ENCODE data around the gene GAL3ST2.
A peak's percentile ranks its signal among the peaks of the same experiment; 100 is the strongest.
"Not testable (repeated sequence)": the region's sequence is repeated elsewhere in the genome, so short reads cannot be mapped to it uniquely, and the experiment has no call there.

Gene GAL3ST2

DNA sequence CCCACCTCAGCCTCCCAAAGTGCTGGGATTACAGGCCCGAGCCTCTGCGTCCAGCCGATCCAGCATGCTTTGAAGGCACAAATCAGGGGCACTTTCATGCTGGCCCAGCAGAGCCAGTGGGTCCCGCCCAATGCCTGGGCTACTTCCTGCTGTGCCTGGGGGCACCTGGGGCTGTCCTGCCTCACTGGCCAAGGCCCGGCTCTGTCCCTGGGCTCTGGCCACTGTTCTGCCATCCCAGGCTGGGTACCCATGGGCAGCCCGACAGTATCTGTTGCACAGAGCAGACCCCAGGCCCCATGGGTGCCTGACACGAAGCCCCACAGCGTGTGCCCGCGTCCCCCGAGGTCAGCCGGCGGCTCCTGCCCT is 6.8 kb upstream of the GAL3ST2 start:
- no peak for DNase-seq

DNA sequence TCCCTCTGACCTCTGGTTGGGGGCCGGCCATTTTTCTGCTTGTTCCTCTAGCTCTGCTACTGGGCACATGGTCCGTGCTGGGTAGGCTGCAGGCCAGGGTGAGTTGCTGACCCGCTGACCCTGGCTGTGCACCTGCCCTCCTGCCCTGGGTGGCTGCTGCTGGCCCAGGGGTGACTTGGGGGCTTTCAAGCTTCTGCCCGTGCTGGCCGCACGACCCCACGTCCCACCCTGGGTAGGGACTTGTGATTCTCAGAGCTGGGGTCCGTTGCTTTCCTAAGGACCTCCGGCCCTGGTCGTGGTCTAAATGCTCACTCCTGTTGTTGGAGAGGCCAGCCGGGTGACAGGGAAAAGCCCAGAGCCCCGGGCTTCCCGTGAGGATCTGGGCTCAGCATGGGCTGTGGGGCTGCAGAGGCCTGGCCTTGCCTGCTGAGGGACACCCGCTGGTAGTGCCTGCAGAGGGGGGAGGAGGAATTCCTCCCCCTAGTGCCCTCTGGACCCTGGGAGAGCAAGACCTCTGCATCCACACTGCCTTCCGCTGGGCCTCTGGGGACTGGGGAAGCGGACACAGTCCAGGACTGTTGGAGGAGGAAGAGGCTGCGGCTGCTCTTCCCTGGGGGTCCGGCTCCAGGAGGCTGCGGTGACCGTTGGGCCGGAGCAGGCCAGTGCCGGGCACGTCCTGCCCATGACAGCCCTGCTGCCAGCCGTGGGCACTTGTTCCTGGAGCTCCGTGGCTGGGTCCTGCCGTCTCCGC is 6.3 kb upstream of the GAL3ST2 start:
- DNase-seq, result no peak

DNA sequence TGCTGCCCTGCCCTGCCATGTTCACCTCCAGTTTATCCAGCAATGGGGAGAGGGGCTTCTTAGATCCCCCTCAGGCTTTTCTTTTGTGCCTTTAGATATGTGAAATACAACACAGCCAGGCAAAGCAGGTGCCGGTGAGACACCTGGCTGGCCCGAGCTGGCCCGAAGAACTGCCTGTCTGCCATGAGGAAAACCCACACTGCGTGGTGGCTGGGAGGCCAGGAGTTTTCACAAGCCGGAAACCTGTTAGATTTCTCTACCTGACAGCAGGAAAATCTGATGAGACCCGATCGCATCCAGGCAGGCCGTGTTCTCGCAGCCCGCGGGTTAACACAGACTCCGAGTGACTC is 5.7 kb upstream of the GAL3ST2 start:
- DNase-seq, result no peak

DNA sequence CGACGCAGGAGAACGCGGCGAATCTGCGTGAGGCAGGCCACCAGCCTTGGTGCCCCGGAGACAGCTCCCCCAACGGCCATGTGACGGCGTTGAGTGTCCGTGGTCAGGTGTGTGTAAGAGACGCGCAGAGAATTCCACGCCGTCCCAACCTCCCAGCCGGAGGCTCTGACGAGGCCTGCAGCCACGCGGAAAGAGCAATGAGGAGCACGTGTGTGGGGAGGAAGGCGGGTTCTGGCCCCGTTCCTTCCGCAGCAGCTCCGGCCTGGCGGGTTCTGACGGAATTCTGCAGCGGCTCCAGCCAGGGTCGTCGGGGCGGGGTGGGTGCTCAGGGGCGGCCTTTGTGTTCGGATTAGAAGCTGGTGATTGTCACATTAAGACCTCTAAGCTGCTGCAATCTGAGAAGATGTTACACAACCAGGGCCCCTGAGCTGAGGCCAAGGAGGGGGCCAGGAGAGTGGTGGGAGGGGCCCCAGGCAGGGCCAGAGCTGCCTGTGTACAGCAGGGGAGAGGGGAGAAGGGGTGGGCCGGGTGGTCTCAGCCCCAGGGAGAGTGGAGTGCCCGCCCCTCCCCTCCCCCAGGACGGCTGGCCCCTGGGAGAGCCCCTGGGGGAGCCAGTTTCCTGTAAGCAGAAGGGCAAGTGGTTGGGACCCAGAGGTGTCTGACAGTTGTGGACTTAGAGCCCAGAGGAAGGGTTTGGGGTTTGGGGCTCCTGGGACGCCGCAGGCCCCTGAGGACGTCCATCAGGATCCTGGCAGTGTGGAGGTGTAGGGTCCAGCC is 5.1 kb upstream of the GAL3ST2 start:
- no peak for DNase-seq

DNA sequence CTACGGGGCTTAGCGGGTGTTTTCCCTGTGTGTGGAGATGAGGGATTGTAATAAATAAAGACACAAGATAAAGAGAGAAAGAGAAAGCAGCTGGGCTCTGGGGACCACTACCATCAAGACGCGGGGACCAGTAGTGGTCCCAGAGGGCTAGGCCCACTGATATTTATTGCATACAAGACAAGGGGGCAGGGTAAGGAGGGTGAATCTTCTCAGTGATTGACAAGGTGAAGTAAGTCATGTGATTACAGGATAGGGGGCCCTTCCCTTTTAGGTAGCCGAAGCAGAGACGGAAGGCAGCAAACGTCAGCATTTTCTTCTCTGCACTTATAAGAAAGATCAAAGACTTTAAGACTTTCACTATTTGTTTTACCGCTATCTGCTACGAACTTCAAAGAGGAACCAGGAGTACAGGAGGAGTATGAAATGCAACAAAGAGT is 4.5 kb upstream of the GAL3ST2 start:
- DNase-seq, result peak; percentile 32

DNA sequence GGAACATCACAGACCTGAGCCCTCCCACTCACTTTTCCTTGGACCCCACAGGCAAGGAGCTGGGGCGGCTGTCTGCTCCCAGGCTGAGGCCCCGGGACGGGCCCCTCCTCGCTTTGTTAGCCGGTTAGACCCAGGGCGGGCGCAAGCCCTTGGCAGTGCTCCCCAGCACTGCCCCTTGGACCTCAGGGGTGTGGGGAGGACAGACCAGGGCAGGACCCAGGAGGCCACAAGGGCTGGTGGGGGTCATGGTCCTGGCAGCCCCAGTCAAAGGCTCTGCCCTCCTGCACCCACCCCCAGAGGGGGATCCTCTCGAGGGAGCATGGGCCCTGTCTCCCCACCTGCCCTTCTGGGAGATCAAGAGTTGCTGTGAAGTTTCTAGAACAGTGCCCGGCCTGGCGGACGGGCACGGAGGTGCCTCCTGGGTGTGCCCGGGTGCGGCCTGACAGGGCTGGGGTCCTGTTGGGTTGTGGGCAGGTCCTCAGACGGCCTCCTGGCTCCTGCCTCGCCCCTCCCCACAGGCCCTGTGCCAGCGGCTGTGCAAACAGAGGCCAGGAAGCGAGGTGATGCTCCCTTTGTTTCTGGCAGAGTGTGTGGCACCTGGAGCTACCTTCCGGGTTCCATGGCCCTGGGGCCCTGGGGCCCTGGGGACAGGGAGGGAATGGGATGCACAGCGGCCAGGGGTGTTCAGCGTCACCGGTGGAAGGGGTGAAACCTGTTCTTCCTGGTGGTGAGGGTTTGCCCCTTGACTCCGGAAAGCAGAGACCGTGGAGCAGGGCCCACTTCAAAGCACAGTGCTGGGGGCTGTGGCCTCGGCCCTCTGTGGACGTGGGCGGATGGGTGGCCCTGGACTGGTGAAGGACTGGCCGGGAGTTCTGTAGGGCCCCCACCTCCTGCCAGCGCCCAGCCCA is 2.9 kb upstream of the GAL3ST2 start:
- DNase-seq, result no peak

DNA sequence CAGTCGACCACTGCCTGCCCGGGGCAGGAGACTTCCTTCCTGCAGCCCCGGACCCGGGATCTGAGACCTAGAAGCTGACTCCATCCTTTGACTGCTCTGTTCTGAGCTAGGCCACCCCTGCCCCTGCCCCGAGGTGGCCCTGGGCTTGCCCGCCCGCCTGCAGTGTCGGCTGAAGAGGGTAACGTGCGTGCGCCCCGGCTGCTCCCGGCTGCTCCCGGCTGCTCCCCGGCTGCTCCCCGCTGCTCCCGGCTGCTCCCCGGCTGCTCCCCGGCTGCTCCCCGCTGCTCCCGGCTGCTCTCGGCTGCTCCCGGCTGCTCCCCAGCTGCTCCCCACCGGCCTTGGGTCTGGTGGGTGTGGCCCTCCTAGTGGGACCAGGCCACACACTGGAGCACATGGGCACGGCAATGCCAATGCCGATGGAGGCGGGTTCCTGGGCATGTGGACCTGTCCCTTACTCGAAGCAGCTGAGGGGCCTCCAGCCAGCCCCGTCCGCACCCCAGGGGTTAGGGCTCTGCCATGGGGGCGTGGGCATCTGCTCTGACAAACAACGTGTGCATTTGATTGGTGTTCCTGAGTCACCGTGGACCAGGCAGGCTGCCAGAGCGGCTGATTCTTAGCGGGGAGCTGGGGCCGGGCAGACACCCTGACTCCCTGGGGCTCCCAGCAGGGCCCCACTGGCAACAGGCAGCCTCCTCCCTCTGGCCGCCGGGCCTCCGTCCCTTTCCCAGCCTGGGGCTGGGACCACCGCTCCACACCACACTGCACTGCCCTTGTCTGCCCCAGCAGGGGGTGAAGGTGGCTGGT is 2.0 kb upstream of the GAL3ST2 start:
- DNase-seq, result no peak

DNA sequence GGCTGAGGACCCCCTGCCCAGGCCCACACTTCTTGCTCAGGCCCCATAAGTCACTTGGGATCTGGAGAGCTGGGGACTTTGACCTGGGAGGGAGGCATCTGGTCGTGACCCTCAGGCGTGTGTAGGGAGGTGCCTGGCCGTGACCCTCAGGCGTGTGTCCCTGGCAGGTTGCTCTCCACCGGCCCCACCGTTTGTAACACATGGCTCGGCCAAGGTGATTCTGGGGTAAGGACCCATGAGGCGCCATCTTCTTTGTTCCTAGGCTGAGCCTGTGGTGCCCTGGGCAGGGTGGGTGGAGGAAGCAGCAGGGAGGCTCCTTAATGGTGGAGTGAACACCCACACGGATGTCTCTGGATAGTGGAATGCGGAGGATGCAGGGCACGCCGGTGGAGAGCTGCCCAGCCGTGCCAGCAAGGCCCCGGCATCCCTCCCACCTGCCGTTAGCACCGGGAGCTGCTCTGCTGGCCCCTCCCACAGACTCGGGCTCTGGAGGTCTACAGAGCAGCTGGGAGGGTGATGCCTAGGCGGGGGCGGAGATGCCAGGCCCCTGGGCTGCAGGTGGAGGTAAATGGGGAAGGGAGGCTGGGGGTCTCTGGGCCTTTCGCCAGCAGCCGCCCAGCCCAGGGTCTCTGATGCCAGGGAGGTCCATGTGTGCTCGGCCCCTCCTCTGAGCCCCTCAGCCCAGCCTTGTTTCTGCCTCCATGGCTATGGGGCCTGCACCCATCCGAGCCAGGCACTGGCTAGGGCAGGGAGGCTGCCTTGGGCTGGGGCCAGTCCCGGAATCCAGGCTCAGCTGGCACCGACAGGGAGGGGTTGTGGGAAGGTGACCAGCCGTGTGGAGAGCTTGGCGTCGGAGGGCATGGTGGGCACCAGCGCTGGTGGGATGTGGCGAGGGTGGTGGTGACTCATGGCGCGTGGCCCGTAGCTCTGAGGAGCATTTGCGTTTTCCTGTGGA is 1.1 kb upstream of the GAL3ST2 start:
- no peak for DNase-seq

DNA sequence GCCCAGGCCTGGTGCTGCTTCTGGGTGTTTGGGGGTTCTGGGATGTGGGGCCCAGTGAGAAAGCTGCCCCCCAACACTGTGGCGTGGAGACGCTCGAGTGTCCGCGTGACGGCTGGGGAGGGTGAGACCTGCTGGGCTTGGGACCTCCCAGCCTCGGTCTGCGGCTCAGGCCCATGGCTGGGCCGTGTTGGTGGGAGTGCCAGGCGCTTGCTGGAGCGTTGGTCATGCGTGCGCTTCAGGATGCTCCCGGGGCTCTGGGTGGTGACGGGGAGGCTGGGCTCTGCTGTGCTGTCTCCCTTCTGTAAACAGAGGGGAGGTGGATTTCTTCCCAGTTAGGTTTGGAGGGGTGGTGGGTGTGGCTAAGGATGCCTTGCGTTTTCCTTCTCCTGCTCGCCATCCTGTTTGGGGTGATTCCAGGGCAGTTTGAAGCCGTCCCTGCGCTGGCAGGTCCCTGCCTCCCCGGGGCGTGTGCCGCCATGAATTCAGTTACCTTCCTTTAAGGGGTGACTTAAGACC is 606 bp downstream of the GAL3ST2 start:
- DNase-seq, result no peak

DNA sequence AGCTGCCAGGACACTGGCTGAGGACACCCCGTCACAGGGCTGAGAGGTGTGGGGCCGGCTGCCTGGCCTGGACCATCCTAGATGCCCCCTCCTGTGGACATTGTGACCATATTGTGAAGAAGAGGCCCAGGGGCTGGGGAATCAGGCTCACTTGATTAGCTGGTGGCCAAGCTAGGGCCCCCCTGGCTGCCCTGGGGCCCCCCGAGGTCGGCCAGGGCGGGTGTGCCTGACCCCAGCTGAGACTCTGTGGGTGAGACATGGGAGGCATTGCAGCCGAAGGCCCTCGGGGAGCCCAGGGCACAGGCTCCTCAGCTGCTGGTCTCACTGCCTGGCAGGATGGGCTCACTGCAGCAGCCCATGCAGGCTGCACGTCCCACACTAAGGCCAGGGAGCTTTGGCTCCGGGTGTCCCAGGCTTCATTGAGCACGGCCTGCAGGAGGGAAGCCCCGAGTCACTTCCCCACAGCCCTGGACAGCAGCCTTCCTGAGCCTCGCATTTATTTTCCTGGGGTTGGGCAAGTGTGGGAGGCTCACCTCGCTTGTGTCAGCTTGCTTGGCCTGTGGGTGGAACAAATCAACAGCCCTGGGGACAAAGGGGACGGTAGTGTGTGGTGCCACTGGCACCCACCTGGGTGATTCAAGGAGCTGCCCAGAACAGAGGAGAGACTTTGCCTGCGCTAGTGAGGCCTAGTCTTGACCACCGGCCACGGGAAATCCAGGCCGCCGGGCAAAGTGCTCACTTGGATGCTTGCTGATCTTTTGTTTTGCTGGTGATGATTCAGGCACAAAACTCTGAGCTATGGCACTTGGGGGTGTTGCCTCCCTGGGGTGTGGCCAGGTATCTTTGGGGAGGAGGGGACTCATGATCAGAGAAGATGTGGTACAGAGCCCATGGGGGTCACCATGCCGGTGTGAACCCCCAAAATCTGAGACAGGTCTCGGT is 1.3 kb downstream of the GAL3ST2 start:
- no peak for DNase-seq

DNA sequence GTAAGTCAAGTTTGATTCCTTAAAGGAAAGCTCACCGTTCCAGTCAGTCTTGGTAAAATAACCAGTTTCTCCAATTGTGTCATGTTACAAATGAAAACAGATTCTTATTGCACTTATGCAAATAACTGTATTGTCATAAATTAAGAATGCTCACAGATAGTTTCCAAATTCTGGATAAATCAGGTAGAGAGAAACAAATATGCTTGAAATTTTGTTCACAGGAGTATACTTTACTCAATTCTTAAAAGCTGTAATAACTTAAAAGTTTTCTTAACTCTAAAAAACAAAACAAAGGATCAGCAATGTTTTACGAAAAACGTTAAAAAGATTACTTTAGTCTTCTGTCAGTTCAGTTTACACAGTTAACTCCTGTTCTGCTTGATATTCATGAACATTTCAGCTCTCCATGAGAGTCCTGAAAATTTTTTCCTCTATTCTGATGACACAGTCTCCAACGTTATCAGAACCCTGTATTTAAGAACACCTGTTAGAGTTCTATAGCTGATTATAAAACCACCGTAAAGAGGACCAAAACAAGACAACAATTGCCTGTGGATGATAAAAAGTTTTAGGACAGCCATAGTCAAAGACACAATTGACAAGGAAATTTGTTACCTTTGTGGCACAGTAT is 4.4 kb downstream of the GAL3ST2 start:
- DNase-seq, result no peak

DNA sequence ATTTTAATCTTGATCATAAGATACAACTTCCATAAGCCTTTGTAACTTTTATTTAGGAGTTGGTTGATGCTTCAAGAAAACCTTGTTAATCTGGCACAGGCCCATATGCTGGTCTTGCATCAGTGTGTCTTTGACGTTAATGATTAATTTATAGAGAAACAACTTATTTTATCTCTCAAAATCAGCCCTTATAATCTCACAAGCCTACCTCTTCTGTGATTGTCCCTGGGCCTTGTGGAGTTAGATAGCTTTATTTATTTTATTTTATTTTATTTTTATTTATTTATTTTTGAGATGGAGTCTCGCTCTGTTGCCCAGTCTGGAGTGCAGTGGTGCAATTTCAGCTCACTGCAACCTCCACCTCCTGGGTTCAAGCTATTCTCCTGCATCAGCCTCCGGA is 5.4 kb downstream of the GAL3ST2 start:
- DNase-seq, result not testable (repeated sequence)

DNA sequence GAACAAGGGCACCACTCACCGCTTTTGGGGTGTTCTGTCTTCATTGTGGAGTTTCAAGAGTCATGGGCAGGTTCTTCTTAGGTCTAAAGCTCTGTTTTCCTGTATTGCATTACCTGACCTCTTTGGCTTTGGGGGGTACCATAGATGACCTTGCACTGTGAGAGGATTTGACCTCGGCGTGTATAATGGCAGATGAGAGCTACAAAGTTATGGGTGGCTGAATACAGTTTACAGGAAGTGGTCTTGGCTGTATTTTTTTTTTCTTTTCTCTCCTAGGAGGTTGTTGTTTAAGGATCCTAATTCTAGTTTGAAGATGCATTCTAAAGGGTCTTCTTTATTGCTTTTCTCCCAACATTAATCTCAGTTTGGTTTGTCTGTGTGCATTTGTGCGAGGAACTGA is 11.5 kb downstream of the GAL3ST2 start:
- no peak for DNase-seq

DNA sequence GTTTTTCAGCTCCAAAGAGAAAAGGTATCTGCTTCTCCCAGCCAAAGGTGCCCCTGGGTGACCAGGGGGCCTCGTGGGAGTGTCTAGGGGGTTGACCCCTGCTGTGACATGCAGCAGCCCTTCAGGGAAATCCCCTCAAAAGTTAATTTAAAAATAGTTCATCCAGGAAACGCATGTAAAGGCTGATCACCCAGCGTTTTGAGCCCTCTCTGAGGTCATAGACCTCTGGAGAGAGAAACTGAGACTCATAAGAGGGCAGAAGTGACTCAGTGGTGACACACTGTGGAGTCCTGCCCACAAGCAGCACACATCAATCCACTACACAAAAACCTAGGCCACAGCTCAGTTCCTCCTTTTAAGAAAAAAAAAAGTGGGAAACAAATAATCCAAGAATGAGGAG is 11.9 kb downstream of the GAL3ST2 start:
- peak; percentile 61 for DNase-seq

DNA sequence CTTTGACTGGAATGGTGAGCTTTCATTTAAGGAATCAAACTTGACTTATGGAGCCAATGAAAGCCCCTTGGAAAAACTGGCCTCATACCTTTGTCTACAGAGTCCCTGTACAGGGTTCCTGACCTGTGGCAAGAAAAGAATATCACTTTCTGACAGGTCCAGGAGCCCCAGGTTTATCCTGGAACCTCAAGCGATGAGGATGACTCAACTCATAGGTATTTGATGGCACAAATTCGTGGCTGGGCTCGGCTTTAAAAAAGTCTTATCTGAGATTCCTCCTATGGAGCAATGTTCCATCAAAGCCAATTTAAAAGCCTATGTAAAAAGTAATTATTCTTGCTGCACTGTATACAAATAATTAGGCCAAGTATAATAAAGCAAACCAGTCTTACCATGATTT is 14.8 kb downstream of the GAL3ST2 start:
- not testable (repeated sequence) for DNase-seq

DNA sequence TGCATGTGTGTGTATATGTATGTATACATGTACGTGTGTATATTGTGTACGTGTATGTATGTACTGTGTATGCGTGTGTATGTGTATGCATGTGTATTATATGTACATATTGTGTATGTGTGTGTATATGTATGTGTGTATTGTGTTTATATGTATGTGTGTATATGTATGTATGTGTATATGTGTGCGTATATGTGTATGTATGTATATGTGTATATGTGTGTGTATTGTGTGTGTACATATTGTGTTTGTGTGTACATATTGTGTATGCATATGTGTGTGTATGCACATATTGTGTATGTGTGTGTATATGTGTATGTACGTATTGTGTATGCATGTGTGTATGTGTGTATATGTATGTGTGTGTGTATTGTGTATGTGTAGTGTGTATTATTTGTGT is 16.8 kb downstream of the GAL3ST2 start:
- no peak for DNase-seq

DNA sequence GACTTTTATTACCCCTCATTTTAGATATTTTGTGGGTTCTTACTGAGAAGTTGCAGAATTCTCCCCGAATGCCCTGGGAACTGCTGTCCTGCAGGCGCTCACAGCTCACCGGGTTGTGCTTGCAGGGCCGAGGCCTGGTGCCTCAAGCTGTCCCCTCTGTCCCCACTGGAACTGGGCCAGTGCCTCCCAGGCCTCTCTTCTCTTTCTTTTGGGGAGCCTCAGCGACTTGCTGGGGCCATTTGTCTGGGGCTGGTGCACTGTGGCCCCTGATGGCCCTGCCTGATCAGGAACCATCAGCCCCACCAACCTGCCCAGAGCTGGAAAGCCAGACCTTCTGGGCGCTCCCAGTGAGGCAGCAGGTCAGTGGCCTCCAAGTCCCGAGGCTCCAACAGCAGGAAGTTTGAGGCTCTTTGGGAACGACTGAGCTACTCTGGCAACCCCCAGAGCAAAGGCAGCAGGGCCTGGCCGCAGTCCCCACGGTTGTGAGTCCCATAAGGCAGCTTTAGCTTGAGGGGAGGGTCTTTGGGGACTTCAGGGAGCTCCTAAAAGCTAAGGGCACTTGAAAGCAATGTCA is 17.7 kb downstream of the GAL3ST2 start:
- DNase-seq, result no peak

DNA sequence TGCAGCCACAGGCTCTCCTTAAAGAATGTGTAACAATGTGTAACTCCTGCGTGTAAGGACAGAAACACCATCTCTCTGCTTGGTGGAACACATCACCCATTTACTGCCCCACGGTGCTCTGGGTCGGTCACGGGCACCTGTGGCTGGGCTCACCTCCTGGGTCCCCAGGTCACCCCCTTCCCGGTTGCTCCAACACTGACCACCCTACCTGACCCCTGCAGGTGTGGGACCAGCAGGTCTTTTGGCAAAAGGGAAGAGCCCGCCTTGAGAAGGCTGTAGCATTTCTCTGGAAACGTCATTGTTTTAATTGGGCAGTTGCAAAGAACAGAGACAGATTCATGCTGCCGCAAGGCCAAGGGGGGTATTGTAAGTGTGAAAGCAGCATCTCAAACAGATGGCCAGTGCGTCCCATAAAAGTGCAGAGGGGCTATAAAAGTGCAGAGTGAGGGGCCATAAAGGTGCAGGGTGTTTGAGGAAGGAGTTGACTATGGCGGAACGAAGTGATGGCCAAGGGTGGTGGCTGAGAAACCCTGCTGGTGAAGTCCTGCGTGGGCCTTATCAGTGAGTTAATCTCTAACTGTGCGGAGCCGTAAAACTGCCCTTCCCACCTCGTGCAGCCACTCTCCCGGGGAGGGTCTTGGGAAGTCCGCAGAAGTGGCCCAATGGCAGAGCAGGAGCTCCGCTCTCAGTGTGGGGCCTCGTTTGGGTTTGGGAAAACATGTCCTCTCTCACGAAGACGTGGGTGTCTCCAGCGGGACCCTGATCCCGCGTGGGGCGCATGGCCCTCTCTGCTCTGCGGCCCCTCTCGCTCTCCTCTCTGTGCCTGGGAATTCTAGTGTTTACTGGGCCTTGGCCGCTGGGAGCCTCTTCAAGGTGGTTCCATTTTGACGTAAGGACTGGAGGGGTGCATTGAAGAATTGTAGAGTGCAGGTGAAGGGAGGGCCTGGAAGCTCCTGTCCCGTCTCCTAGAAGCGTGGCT is 18.7 kb downstream of the GAL3ST2 start:
- no peak for DNase-seq

Data from activated naive CD4-positive, alpha-beta T cell treated with Interleukin-2 at 50 U/mL for 16 hours (primary cell).